HG03175 (cell line): ENCODE data around the gene LRPPRC.

Experiments
- ATAC-seq: cut with Tn5 transposase; IDR thresholded peaks from one replicate; pipeline ENCODE4 v1.9.1; 2021; ENCODE audit warnings: mild to moderate bottlenecking, moderate library complexity; ENCODE audit not compliant: unreplicated experiment

Gene LRPPRC

GRCh38 chr2:43980902-43981301 lies 14.9 kb downstream of the LRPPRC start:
- no peak for ATAC-seq

- ATAC-seq = no peak
These were observed 18.0 kb downstream of the LRPPRC start for GRCh38 chr2:43977677-43978375.

DNA sequence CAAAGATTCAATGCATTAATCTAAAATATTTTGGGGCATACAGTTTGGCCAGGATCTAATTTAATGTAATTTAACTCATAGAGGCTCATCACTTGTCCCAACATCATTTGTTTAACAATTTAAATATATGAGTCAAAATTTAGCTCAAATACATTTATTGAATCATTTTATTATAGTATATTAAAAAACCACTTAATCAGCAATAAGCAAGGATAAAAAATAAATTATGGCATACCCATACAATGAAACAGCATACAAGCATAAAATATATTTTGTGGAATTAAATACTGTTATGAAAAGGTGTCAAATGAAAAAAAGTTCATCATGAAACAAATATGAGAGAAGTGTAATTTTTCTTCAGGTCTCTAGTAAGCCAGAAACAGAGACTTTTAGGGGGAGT lies 34.9 kb downstream of the LRPPRC start:
- ATAC-seq = no peak

GRCh38 chr2:43958397-43959275 lies 37.2 kb downstream of the LRPPRC start:
- no peak for ATAC-seq

- no peak for ATAC-seq
These were observed 45.3 kb downstream of the LRPPRC start for GRCh38 chr2:43950383-43951008.

GRCh38 chr2:43948370-43948769 lies 47.4 kb downstream of the LRPPRC start:
- no peak for ATAC-seq

- no peak for ATAC-seq
These were observed 49.1 kb downstream of the LRPPRC start for GRCh38 chr2:43946685-43947084.

DNA sequence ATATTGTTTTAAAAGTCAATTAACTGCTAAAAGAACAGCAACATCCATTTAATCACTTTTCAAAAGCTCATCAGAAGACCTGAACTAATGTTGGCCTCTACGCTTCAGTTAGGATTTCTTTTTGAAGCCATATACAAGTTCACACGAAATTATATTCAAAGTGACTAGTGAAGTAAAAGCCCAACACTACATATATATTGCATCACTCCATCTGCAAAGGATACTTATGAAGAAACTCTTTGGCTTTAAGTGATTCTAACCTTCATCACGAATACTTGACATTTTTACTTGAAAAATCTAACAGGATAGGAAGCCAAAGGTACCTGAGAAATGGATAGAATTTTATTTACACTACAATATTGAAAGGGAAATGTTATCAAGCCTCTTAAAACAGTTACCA lies 50.4 kb downstream of the LRPPRC start:
- no peak for ATAC-seq

DNA sequence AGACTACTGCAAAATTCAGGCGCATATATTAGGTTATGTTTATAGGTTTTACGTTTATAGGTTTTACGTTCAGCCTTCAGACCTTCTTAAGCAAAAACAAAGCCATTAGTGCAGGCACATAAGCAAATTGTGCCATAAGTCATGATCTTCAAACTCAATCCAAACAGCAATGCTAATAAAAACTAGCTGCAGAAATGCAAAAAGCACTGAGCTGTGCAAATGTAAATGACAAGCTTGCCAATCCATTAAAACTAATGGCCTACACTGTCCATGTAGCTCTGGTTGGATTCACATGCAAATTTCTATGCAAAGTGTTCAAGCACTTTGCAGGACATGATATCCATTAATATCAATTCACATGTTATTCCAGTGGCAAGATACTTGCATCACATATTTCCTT lies 50.9 kb downstream of the LRPPRC start:
- no peak for ATAC-seq

GRCh38 chr2:43943809-43944452 lies 51.9 kb downstream of the LRPPRC start:
- ATAC-seq = no peak

DNA sequence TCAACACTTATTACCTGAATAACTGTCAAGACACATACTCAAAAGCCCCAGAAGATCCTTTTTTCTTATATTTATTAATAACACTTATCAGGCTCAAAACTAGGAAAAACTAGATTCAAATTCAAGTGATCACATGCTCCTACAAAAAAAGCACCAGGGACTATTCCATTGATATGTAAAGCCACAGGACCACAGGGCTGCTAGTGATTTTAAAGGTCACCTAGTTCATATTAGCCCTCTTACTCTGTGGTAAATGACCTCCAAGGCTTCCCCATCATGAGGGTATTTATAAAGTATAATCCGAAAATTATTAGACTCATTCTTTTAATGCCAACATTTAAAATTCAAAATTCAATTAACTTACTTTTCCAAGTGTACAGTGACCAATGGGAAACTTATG lies 52.5 kb downstream of the LRPPRC start:
- no peak for ATAC-seq

DNA sequence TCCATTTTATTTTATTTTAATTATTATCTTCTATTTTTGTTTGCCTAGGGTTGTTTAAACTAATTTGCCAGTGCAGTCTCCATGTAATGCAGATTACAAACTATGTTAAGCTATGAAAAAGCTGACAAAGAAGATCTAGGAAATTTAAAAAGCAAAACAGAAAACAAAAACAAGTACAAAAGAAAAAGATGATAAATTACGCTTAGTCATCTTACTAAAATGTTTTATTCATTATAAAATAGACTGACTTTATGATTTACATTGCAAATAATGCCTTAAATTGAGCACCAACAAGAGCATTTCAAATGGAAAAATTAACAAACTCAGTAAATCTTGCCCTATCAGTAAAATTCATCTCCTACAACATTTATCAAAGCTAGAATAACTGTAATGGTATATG lies 52.9 kb downstream of the LRPPRC start:
- ATAC-seq = no peak

- ATAC-seq = no peak
These were observed 53.8 kb downstream of the LRPPRC start for GRCh38 chr2:43941966-43942365.

DNA sequence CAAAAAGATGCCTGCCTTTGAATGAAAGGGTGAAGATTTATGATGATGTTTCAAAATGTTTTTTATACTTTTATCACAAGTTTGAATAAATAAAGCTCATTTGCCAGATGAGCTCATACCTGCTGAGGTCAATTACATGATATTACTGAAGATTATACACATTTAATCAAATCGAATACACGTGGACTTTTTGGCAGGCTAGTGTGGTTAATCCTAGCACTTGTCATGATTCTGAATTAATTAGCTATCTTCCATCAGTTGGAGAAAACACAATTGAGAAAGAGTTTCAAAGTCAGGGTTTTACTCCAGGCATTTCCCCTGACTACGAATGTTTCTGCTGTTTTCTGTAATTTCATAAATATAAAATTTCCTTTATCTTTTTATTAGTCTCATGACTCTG lies 54.4 kb downstream of the LRPPRC start:
- no peak for ATAC-seq

DNA sequence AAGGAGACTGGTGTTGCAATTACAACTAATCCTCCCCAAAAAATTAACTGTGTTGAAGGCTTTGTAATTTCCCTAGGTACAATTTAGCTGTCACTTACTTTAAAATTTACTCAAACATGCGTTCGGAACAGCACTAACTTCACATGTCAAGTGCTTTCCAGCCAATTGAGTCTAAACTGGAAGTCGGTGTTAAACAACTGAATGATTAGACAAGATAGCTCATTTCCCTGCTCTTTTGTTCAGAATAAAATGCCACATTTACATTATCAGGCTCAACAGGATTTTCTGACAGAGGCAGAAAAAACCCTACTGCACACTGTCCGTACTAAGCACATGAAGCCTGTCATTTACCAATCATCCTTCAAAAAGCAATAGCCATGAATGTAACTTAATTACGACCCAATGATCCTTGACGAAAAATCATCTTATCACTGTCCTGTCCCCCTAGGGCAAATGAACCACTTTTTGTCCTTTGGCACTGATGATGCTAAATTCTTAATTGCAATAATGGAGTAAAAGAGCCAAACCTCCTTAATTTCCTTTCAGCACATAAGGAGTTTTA lies 56.0 kb downstream of the LRPPRC start:
- ATAC-seq = no peak

DNA sequence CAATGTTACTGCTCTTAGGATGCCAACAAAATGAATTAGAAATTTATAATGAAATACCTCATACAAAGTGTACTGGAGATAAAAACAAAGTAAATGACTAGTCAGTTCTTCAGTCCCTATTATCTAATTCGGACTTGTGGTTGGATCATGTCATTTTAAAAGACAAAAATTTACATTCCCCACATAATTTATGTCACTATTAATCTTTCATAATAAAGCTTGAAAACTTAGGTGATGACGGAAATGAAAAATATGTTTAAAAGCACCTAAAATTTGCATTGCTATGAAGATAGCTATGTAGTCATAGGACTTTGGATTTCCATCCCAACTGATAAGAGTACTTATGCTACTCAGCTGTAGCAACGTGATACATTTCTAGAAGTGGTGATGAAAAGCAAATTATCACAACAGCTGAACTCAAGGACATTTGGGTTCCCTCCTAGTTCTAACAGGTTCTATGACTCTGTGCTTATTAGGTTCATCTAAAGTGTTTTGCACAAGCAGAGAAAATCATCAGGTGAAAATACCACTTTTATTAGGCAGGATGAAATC lies 58.4 kb downstream of the LRPPRC start:
- ATAC-seq = no peak

DNA sequence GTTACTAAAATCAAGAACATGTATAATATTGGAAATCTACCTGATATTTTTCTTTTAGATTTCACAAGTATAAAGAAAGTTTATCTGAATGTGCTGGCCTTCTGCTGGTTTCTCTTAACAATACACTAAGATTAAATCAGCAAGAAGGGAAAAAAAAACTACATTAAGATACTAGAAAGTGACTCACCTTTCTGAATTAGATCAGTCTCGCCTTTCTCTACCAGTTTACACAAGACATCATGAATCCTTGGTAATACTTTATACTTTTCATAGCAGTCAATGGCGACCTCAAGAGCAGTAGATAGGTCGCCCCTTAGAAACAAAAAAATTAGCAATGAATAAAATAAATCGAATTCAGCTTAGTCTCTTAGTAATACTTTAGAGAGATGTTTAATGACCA lies 61.2 kb downstream of the LRPPRC start:
- no peak for ATAC-seq

GRCh38 chr2:43931293-43931692 lies 64.5 kb downstream of the LRPPRC start:
- no peak for ATAC-seq

DNA sequence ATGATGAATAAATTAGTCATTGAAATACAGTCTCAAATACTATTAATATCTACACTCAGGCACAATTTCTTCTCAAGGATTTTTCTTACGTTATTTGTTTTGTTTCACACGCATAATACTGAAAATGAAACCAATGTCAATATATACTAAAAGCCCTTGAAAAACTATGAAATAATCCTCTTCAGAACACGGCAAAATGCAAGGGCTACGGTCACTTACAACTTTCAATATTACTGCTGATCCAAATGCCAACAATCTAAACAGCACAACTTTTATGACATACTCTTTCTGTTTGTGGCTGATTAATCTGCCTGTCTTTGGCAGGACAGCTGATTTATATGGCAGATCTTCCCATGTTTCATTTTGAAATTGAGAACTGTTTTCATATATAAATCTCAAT lies 68.3 kb downstream of the LRPPRC start:
- ATAC-seq = no peak

- no peak for ATAC-seq
These were observed 70.4 kb downstream of the LRPPRC start for GRCh38 chr2:43925431-43925830.

- no peak for ATAC-seq
These were observed 71.3 kb downstream of the LRPPRC start for GRCh38 chr2:43924463-43924862.
